Progenitor cell of endocrine pancreas (in vitro differentiated cells): ENCODE measurements around the gene CD44. TPM values are rescaled to one million over a fixed set of nuclear protein-coding genes. Genes with fewer than 3 reads are reported as not detected.

Experiments used
- DNase-seq: peaks from one replicate; pipeline ENCODE4 v3.0.0; 2021; ENCODE audit warnings: low spot score; ENCODE audit not compliant: unreplicated experiment
- H3K27ac Mint-ChIP-seq: 2 replicates; pipeline ENCODE4 v1.8.0; 2021; ENCODE audit warnings: mild to moderate bottlenecking, moderate library complexity, mixed read lengths
- H3K27me3 Mint-ChIP-seq: 2 replicates; pipeline ENCODE4 v1.8.0; 2021; ENCODE audit warnings: mixed read lengths
- H3K36me3 Mint-ChIP-seq: 2 replicates; pipeline ENCODE4 v1.8.0; 2022; ENCODE audit warnings: mixed read lengths; ENCODE audit not compliant: insufficient read depth
- H3K4me1 Mint-ChIP-seq: 2 replicates; pipeline ENCODE4 v1.8.0; 2021; ENCODE audit warnings: low read depth, mixed read lengths
- H3K4me3 Mint-ChIP-seq: 2 replicates; pipeline ENCODE4 v1.8.0; 2021; ENCODE audit warnings: low read depth, mild to moderate bottlenecking, moderate library complexity, mixed read lengths
- H3K9me3 Mint-ChIP-seq: 2 replicates; pipeline ENCODE4 v1.8.0; 2021; ENCODE audit warnings: low read depth, mixed read lengths
- total RNA-seq: library from RNA; stranded (reverse); gene quantifications from 2 replicates; pipeline ENCODE4 v1.2.1, GENCODE V29; 2021
- TF ChIP-seq, protein P1 (sequence below): fragments of 200-600 bp; sonication (generic); IDR thresholded peaks from one replicate; pipeline ENCODE4 v1.5.0; 2021; ENCODE audit warnings: antibody characterized with exemption, mild to moderate bottlenecking; ENCODE audit not compliant: unreplicated experiment

The CD44 gene
- total RNA-seq, 1 donor from 2014 or later, result 1.9 TPM

DNA sequence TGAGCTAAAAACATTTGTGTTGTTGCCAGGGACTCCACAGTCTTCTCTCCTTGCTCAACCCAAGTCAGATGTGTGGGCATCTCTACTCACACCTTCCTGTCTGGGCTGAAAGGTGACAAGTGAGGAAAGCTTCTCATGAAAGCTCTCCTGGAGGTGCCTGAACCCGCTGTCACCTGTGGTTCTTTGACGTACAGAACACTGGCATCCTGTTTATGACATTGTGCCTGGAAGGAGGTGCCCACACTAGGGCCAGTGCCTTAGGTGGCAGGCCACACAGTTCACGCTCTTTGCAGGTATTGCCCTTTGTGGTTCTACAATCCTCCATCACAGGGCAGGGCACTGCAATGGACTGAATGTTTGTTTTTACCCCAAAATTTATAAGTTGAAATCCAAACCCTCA is 108.5 kb downstream of the CD44 start:
- no peaks in the 10 kb centered on the region for H3K9me3 Mint-ChIP-seq
- no peak overlapping the region for H3K27ac Mint-ChIP-seq
- no peaks in the 10 kb centered on the region for H3K27me3 Mint-ChIP-seq
- TF ChIP-seq, protein P1, sequence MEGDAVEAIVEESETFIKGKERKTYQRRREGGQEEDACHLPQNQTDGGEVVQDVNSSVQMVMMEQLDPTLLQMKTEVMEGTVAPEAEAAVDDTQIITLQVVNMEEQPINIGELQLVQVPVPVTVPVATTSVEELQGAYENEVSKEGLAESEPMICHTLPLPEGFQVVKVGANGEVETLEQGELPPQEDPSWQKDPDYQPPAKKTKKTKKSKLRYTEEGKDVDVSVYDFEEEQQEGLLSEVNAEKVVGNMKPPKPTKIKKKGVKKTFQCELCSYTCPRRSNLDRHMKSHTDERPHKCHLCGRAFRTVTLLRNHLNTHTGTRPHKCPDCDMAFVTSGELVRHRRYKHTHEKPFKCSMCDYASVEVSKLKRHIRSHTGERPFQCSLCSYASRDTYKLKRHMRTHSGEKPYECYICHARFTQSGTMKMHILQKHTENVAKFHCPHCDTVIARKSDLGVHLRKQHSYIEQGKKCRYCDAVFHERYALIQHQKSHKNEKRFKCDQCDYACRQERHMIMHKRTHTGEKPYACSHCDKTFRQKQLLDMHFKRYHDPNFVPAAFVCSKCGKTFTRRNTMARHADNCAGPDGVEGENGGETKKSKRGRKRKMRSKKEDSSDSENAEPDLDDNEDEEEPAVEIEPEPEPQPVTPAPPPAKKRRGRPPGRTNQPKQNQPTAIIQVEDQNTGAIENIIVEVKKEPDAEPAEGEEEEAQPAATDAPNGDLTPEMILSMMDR, result no peak
- no peaks in the 10 kb centered on the region for H3K4me1 Mint-ChIP-seq
- no peaks in the 10 kb centered on the region for H3K36me3 Mint-ChIP-seq
- no peak for DNase-seq
- H3K4me3 Mint-ChIP-seq, result no peak overlapping the region

DNA sequence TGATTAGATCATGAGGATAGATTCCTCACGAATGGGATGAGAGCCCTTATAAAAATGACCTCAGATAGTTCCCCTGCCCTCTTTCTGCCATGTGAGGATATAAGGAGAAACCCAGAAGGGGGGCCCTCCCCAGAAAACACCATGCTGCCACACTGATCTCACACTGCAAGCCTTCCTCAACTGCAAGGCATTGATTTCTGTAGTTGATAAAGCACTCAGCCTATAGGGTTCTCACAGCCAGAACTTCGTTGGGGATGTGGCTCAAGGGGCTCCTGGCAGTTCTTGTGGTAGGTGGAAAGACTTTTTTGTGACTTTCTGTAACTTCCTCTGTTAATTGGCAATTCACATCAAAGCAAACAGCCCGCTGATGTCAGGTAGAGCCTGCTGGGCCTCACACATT is 108.9 kb downstream of the CD44 start:
- H3K4me1 Mint-ChIP-seq, result no peaks in the 10 kb centered on the region
- DNase-seq, result no peak
- no peaks in the 10 kb centered on the region for H3K36me3 Mint-ChIP-seq

DNA sequence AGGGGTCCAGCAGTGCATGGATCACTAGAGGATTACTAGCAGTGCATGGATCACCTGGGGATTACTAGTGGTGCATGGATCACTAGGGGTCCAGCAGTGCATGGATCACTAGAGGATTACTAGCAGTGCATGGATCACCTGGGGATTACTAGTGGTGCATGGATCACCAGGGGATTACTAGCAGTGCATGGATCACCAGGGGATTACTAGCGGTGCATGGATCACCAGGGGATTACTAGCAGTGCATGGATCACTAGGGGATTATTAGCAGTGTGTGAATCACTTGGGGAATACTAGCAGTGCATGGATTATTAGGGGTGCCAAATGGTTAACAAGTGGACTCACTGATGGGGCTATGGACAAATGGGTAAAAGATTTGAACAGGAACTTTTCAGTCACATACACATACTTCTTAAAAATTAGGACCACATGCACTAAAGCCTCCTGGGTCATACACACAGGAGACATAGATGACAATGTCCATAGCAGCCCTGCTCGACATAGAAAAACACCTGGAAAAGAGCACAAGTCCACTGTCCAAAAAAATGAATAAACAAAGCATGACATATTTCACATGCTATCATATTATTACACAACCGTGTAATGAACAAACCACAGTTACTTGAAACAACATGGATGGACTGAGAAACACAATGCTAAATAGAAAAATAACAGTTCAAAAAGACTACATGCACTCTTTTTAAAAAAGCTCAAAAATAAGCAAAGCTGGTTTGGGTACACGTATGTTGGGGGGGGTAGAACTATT is 109.8 kb downstream of the CD44 start:
- no peak for DNase-seq
- H3K9me3 Mint-ChIP-seq, result no peaks in the 10 kb centered on the region
- TF ChIP-seq, protein P1, result no peak
- no peaks in the 10 kb centered on the region for H3K4me1 Mint-ChIP-seq
- H3K36me3 Mint-ChIP-seq, result no peaks in the 10 kb centered on the region
- no peak overlapping the region for H3K27ac Mint-ChIP-seq
- H3K4me3 Mint-ChIP-seq, result no peak overlapping the region
- no peaks in the 10 kb centered on the region for H3K27me3 Mint-ChIP-seq

More for the DNA sequence above, 108.9 kb downstream of the CD44 start:
- Mint-ChIP-seq H3K9me3 (no peaks in the 10 kb centered on the region), H3K4me3 (no peak overlapping the region), H3K27me3 (no peaks in the 10 kb centered on the region), H3K27ac (no peak overlapping the region)
- TF ChIP-seq, protein P1, result no peak

DNA sequence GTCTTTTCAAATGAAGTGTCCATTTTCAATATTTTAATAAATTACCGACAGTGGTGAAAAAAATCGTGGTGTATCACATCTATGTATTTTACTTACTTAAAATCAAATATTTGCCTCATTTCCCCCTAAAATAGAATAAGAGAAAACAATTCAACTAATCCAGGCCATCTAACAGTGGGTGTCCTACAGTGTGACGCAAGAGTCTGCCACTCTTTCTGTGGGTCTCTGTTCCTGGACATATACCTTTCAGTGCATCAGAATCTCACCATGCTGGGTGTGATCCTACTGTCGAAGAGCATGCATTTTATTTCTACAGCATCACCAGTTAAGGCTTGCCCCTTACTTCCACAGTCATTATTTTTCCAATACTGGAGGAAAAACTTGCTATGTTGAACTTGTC is 111.2 kb downstream of the CD44 start:
- Mint-ChIP-seq H3K4me1 (no peaks in the 10 kb centered on the region), H3K27ac (no peak overlapping the region), H3K27me3 (no peaks in the 10 kb centered on the region), H3K4me3 (no peak overlapping the region), H3K36me3 (no peaks in the 10 kb centered on the region), H3K9me3 (no peaks in the 10 kb centered on the region)
- no peak for DNase-seq
- TF ChIP-seq, protein P1, result no peak

DNA sequence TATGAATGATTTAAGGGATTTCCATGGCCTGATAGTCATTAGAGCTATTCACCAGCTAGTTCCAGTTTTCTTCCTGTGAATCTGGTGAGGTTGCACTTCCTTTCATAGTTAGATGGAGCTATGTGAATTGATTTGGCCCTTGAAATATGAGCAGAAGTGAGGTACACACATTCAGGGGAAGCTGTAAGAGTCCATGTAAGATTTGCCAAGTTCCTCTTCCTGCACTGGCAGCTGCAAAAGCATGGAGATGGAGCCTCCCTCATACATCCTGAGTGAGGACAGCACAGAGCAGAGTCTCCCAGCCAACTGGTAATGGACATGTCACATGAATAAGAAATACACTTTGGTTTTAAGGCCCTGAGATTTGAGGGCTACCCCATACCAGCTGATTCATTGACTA is 111.7 kb downstream of the CD44 start:
- Mint-ChIP-seq H3K27me3 (no peaks in the 10 kb centered on the region), H3K27ac (no peak overlapping the region), H3K9me3 (no peaks in the 10 kb centered on the region), H3K36me3 (no peaks in the 10 kb centered on the region), H3K4me1 (no peaks in the 10 kb centered on the region), H3K4me3 (no peak overlapping the region)
- TF ChIP-seq, protein P1, result no peak
- no peak for DNase-seq
